Mucosa of stomach (tissue), 1 donor: ENCODE data around the gene RAET1L.
"Not testable (repeated sequence)": the region's sequence is repeated elsewhere in the genome, so short reads cannot be mapped to it uniquely, and the experiment has no call there.

Experiments
- H3K27me3 ChIP-seq: one replicate; pipeline ENCODE4 v1.7.0; 2013; ENCODE audit warnings: mild to moderate bottlenecking, low read length; ENCODE audit not compliant: control insufficient read depth, insufficient read depth
- H3K36me3 ChIP-seq: one replicate; pipeline ENCODE4 v1.7.0; 2013; ENCODE audit warnings: low read length; ENCODE audit not compliant: control insufficient read depth, insufficient read depth
- H3K4me1 ChIP-seq: one replicate; pipeline ENCODE4 v1.7.0; 2013; ENCODE audit warnings: mild to moderate bottlenecking, low read length; ENCODE audit not compliant: control insufficient read depth, insufficient read depth
- H3K4me3 ChIP-seq: one replicate; pipeline ENCODE4 v1.7.0; 2013; ENCODE audit warnings: low read length
- H3K9ac ChIP-seq: one replicate; pipeline ENCODE4 v1.7.0; 2013; ENCODE audit warnings: mild to moderate bottlenecking, low read length, moderate library complexity
- H3K9me3 ChIP-seq: one replicate; pipeline ENCODE4 v1.7.0; 2013; ENCODE audit warnings: mild to moderate bottlenecking, low read length, moderate library complexity; ENCODE audit not compliant: control insufficient read depth
- donor health status: Pancreatic carcinoma.

Gene RAET1L

DNA sequence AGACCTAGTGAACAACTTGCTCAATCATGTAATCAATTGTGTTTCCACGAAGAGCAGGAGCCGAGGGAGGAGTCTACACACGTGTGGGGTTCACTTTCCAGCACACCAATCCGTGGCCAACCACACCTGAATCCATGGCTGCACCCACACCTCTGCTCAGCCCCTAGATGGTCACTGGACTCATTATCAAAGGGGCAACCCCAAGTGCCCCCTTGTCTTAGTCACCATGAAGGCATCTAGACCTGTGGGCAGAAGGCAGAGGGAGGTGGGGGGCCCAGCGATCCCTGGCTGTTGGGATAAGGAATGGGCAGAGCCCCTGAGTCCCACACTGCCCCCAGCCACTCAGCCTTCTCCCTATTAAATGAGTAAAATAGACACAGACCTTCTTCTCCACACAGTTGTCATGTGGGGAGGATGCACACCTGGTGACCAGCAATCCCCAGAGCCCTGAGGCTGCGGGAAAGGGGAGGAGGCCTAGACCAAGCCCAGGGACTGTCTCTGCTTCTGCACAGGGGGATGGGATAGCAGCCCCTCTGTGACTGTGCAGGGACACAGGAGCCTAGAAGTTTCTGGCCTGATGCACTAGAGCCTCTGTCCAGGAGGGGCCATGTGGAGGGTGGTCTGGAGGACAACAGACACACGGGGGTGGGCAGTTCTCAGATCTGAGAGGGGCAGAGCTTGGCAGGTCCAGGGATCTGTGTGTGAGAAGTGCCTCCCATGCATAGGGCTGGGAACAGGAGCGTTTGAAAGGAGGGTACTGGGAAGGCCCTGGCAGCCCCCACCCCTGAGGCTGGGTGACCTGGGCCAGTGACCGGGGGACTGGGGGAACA is 1.9 kb upstream of the RAET1L start:
- Histone ChIP-seq H3K36me3 (no peaks in the 10 kb centered on the region), H3K9ac (no peak overlapping the region), H3K9me3 (no peaks in the 10 kb centered on the region), H3K4me1 (peaks cover 15% of the 10 kb centered on the region), H3K4me3 (no peak overlapping the region), H3K27me3 (peaks cover 57% of the 10 kb centered on the region)

GRCh38 chr6:150024646-150025155 is 631 bp downstream of the RAET1L start:
- no peaks in the 10 kb centered on the region for H3K9me3 ChIP-seq
- peaks cover 54% of the 10 kb centered on the region for H3K27me3 ChIP-seq
- no peaks in the 10 kb centered on the region for H3K36me3 ChIP-seq
- H3K9ac ChIP-seq = no peak overlapping the region
- H3K4me1 ChIP-seq = peaks cover 15% of the 10 kb centered on the region
- no peak overlapping the region for H3K4me3 ChIP-seq

GRCh38 chr6:150024021-150024420 is 1.3 kb downstream of the RAET1L start:
- H3K27me3 ChIP-seq = peaks cover 52% of the 10 kb centered on the region
- not testable (repeated sequence) for H3K9me3 ChIP-seq, H3K9ac ChIP-seq, H3K36me3 ChIP-seq, H3K4me3 ChIP-seq
- H3K4me1 ChIP-seq = peaks cover 15% of the 10 kb centered on the region

GRCh38 chr6:150021870-150022269 is 3.5 kb downstream of the RAET1L start:
- Histone ChIP-seq H3K4me1 (peaks cover 15% of the 10 kb centered on the region), H3K27me3 (peaks cover 46% of the 10 kb centered on the region)
- not testable (repeated sequence) for H3K36me3 ChIP-seq, H3K4me3 ChIP-seq, H3K9ac ChIP-seq, H3K9me3 ChIP-seq

- Histone ChIP-seq H3K27me3 (peaks cover 40% of the 10 kb centered on the region), H3K4me3 (no peak overlapping the region), H3K9ac (no peak overlapping the region), H3K4me1 (peaks cover 6% of the 10 kb centered on the region), H3K9me3 (no peaks in the 10 kb centered on the region), H3K36me3 (no peaks in the 10 kb centered on the region)
Measured at GRCh38 chr6:150018846-150019580, 6.3 kb downstream of the RAET1L start.

DNA sequence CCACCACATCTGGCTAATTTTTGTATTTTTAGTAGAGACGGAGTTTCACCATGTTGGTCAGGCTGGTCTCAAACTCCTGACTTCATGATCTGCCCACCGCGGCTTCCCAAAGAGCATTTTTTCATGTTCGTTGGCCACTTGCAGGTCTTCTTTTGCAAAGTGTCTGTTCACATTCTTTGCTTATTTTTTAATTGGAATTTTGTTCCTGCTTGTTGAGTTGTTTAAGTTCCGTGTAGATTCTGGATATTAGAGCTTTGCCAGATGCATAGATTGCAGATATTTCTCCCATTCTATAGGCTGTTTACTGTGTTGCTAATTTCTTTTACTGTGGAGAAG is 8.2 kb downstream of the RAET1L start:
- not testable (repeated sequence) for H3K9me3 ChIP-seq, H3K4me3 ChIP-seq, H3K36me3 ChIP-seq, H3K9ac ChIP-seq, H3K4me1 ChIP-seq
- H3K27me3 ChIP-seq = peaks cover 52% of the 10 kb centered on the region

GRCh38 chr6:150016324-150017185 is 8.8 kb downstream of the RAET1L start:
- Histone ChIP-seq H3K9ac (no peak overlapping the region), H3K36me3 (no peaks in the 10 kb centered on the region), H3K27me3 (peaks cover 52% of the 10 kb centered on the region)

DNA sequence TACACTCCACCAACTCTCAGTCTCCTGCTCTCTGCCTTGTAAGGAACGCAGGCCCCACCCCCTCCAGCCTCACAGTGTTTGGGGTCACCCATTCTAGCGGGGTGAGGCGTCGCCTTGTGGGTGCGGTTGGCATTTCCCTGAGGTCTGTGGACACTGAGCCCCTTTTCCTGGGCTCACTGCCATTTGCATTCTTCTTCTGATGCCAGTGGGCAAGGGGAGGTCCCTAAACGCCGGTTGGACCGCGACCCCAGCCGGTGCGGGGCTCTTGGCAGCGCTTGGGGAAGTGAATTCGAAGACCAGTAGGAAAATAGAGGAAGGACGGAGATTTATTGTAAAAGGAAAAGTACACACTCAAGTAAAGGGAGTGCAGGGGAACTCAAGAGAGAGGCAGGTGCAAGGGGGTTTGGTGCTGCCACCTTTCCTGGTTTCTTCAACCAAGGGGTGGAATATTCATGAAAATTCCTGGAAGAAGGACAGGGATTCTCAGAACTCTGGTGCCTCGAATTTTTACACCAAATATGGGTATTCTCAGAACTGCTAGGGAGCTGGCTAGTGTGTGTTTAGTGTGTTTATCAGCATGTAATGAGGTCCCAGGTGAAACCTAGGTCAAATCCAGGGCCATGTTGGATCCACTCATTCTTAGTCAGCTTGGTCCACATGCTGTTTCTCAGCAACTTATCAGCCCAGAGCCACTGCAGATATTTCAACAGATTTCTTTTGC is 9.9 kb downstream of the RAET1L start:
- H3K27me3 ChIP-seq = peaks cover 55% of the 10 kb centered on the region
- H3K9me3 ChIP-seq, H3K36me3 ChIP-seq, H3K9ac ChIP-seq, H3K4me3 ChIP-seq, H3K4me1 ChIP-seq: not testable (repeated sequence)

More at GRCh38 chr6:150016324-150017185, 8.8 kb downstream of the RAET1L start:
- Histone ChIP-seq H3K4me1 (peaks cover 6% of the 10 kb centered on the region), H3K9me3 (no peaks in the 10 kb centered on the region), H3K4me3 (no peak overlapping the region)

DNA sequence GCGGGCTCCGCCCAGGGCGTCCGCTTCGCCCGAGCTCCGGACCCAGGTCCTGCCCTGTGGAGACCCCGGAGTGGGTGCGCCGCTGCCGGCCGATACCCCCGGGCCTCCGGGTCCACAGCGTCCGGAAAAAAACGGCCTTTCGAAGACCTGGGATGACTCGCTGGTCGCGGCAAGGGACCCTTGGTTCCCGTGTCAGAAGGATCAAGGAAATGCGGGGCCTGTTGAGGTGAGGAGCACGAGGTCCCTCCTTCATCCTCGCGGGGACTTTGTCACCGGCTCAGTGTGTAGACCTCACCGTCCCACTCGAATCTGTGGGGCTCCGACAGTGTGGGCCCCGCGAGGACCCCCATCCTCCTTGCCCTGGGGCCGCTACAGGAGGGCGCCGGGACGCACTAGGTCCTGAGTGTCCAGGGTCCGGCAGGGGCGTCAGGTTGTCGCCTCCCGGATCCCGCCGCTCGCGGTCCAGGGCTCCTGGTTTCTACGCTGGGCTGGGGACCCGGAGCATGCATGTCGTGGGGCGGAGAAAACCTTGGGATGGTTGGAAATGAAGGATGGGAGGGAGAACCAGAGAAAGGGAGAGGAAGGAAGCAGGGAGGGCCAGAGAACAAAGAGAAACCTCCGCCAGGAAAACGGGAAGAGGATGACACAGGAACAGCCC is 10.6 kb downstream of the RAET1L start:
- H3K36me3 ChIP-seq, H3K4me3 ChIP-seq, H3K4me1 ChIP-seq, H3K9me3 ChIP-seq, H3K9ac ChIP-seq: not testable (repeated sequence)
- H3K27me3 ChIP-seq = peaks cover 61% of the 10 kb centered on the region

- H3K4me3 ChIP-seq, H3K36me3 ChIP-seq, H3K9me3 ChIP-seq, H3K4me1 ChIP-seq, H3K9ac ChIP-seq: not testable (repeated sequence)
- H3K27me3 ChIP-seq = peaks cover 63% of the 10 kb centered on the region
Measured at GRCh38 chr6:150013785-150014622, 11.3 kb downstream of the RAET1L start.
